Natural killer cell (primary cell): ENCODE measurements around the gene CD177. TPM values are rescaled to one million over a fixed set of nuclear protein-coding genes. Genes with fewer than 3 reads are reported as not detected.
"Not testable (repeated sequence)": the region's sequence is repeated elsewhere in the genome, so short reads cannot be mapped to it uniquely, and the experiment has no call there.

Experiments
- ATAC-seq, 3 donors: fragments of 150-1000 bp in 2 of 3; fragments of 200-7000 bp in 1 of 3; cut with Tn5 transposase; 1 replicate in 1 of 3; 2 replicates in 2 of 3; pipeline ENCODE4 v1.10.0; 2021; ENCODE audit warnings: mild to moderate bottlenecking in 2 of 3, moderate library complexity in 2 of 3
- DNase-seq, 2 donors: peaks; one replicate each; pipeline versions ENCODE4 v3.0.0 to v3.0.0-alpha.2; 2013 to 2021; ENCODE audit warnings: mixed read lengths in 1 of 2
- H3K27ac ChIP-seq: one replicate; pipeline ENCODE4 v1.5.1; 2013; ENCODE audit warnings: mild to moderate bottlenecking, low read length
- H3K27me3 ChIP-seq: one replicate; pipeline ENCODE4 v1.6.1; 2013; ENCODE audit warnings: low read length; ENCODE audit not compliant: control insufficient read depth, insufficient read depth
- H3K36me3 ChIP-seq: one replicate; pipeline ENCODE4 v1.6.1; 2013; ENCODE audit warnings: low read length; ENCODE audit not compliant: control insufficient read depth, insufficient read depth
- H3K4me1 ChIP-seq: one replicate; pipeline ENCODE4 v1.6.1; 2013; ENCODE audit warnings: low read length; ENCODE audit not compliant: control insufficient read depth, insufficient read depth
- H3K4me3 ChIP-seq: one replicate; pipeline ENCODE4 v1.5.1; 2013; ENCODE audit warnings: low read length
- H3K9me3 ChIP-seq: one replicate; pipeline ENCODE4 v1.6.1; 2013; ENCODE audit warnings: low read length; ENCODE audit not compliant: control insufficient read depth, insufficient read depth
- H3K27ac Mint-ChIP-seq, 2 donors: one replicate each; pipeline ENCODE4 v1.8.0; 2022; ENCODE audit warnings: mild to moderate bottlenecking in 2 of 2, mixed read lengths in 2 of 2, moderate library complexity in 1 of 2
- H3K27me3 Mint-ChIP-seq, 2 donors: one replicate each; pipeline ENCODE4 v1.8.0; 2022; ENCODE audit warnings: low read depth in 2 of 2, mixed read lengths in 2 of 2
- H3K36me3 Mint-ChIP-seq: one replicate; pipeline ENCODE4 v1.8.0; 2022; ENCODE audit warnings: mixed read lengths
- H3K4me1 Mint-ChIP-seq, 2 donors: one replicate each; pipeline ENCODE4 v1.8.0; 2022; ENCODE audit warnings: mixed read lengths in 2 of 2
- H3K4me3 Mint-ChIP-seq: one replicate; pipeline ENCODE4 v1.8.0; 2022; ENCODE audit warnings: mild to moderate bottlenecking, moderate library complexity, mixed read lengths
- H3K9me3 Mint-ChIP-seq, 2 donors: one replicate each; pipeline ENCODE4 v1.8.0; 2022; ENCODE audit warnings: mixed read lengths in 2 of 2
- WGBS: methylation state at CpG from one replicate; pipeline ENCODE4 v1.1.7; 2013; ENCODE audit warnings: missing lambda C conversion rate; ENCODE audit not compliant: insufficient coverage; 5-methylcytosine and 5-hydroxymethylcytosine counted together
- intact Hi-C: fragments of 100-400 bp; cut with micrococcal nuclease; formaldehyde crosslinking; loops from one replicate; pipeline ENCODE4 v1.14.2; 2022
- total RNA-seq, 4 donors: library from RNA; stranded (reverse); fragments of 120-200 nt in 1 of 4; gene quantifications; one replicate each; pipeline versions ENCODE4 v1.2.3 to v1.2.4, GENCODE V29; 2013 to 2022
- TF ChIP-seq, protein P1 (sequence below): fragments of 200-600 bp; IDR thresholded peaks from one replicate; pipeline ENCODE4 v1.8.0; 2022; ENCODE audit warnings: antibody characterized with exemption

The CD177 gene
- total RNA-seq, 3 donors from 2014 or later (not counting 1 experiment from before 2014, with no cell fraction given), result not detected

- H3K27me3 Mint-ChIP-seq, result peaks cover 0 to 4% of the 10 kb centered on the region in 2 donors
- H3K27ac Mint-ChIP-seq, result no peak overlapping the region
- H3K36me3 Mint-ChIP-seq, result no peaks in the 10 kb centered on the region
- intact Hi-C loops, result no loop called here
- no peaks in the 10 kb centered on the region for H3K36me3 ChIP-seq
- no peak for DNase-seq
- no peak overlapping the region for H3K4me3 Mint-ChIP-seq
- WGBS, result 89% methylated on average over 11 of the region's 11 CpGs
- no peaks in the 10 kb centered on the region for H3K4me1 Mint-ChIP-seq
- no peak overlapping the region for H3K27ac ChIP-seq
- TF ChIP-seq, protein P1, sequence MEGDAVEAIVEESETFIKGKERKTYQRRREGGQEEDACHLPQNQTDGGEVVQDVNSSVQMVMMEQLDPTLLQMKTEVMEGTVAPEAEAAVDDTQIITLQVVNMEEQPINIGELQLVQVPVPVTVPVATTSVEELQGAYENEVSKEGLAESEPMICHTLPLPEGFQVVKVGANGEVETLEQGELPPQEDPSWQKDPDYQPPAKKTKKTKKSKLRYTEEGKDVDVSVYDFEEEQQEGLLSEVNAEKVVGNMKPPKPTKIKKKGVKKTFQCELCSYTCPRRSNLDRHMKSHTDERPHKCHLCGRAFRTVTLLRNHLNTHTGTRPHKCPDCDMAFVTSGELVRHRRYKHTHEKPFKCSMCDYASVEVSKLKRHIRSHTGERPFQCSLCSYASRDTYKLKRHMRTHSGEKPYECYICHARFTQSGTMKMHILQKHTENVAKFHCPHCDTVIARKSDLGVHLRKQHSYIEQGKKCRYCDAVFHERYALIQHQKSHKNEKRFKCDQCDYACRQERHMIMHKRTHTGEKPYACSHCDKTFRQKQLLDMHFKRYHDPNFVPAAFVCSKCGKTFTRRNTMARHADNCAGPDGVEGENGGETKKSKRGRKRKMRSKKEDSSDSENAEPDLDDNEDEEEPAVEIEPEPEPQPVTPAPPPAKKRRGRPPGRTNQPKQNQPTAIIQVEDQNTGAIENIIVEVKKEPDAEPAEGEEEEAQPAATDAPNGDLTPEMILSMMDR, result no peak
- H3K9me3 Mint-ChIP-seq, result no peaks in the 10 kb centered on the region
- no peaks in the 10 kb centered on the region for H3K27me3 ChIP-seq
- no peaks in the 10 kb centered on the region for H3K9me3 ChIP-seq
- H3K4me3 ChIP-seq, result no peak overlapping the region
- no peaks in the 10 kb centered on the region for H3K4me1 ChIP-seq
- no peak for ATAC-seq
Observed at GRCh38 chr19:43362745-43363144, 9.3 kb downstream of the CD177 start.

GRCh38 chr19:43365677-43366076 lies 12.2 kb downstream of the CD177 start:
- ATAC-seq, H3K4me3 ChIP-seq, H3K36me3 Mint-ChIP-seq, H3K9me3 ChIP-seq, DNase-seq, intact Hi-C loops, H3K27me3 Mint-ChIP-seq, H3K36me3 ChIP-seq, H3K4me1 Mint-ChIP-seq, H3K9me3 Mint-ChIP-seq, H3K27me3 ChIP-seq, H3K27ac Mint-ChIP-seq, H3K27ac ChIP-seq, H3K4me3 Mint-ChIP-seq, H3K4me1 ChIP-seq: not testable (repeated sequence)
- WGBS, result 88% methylated on average over 5 of the region's 9 CpGs

DNA sequence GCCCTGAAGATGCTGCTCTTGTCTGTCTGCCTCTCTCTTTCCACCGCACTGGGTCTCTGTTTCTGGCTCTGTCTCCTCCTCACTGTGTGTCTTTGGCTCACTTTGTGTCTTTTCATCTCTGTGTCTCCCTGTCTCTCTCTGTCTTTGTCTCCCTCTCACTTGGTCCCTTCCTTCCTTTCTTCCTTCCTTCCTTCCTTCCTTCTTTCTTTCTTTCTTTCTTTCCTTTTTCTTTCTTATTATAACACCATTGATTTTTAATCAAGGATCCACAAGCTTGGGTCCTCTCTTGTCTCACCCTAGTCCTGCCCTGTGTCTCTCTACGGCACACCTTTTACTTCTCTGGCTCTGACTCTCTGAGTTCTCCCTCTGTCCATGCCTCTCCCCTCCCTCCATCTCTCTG lies 14.3 kb downstream of the CD177 start:
- Mint-ChIP-seq H3K9me3 (no peaks in the 10 kb centered on the region), H3K36me3 (no peaks in the 10 kb centered on the region), H3K4me3 (no peak overlapping the region), H3K27me3 (no peaks in the 10 kb centered on the region), H3K27ac (no peak overlapping the region), H3K4me1 (peaks cover 0 to 6% of the 10 kb centered on the region in 2 donors)
- H3K27ac ChIP-seq, result no peak overlapping the region
- intact Hi-C loops, result no loop called here
- ATAC-seq, result no peak
- no peaks in the 10 kb centered on the region for H3K9me3 ChIP-seq
- DNase-seq, result no peak
- H3K27me3 ChIP-seq, result no peaks in the 10 kb centered on the region
- TF ChIP-seq, protein P1, result no peak
- no peak overlapping the region for H3K4me3 ChIP-seq
- H3K36me3 ChIP-seq, result no peaks in the 10 kb centered on the region
- WGBS, result 88% methylated on average over 2 of the region's 2 CpGs
- H3K4me1 ChIP-seq, result no peaks in the 10 kb centered on the region

- intact Hi-C loops, H3K4me3 Mint-ChIP-seq, ATAC-seq, H3K9me3 Mint-ChIP-seq, H3K27me3 Mint-ChIP-seq, H3K36me3 ChIP-seq, H3K27ac ChIP-seq, DNase-seq, H3K4me1 ChIP-seq, H3K4me3 ChIP-seq, H3K9me3 ChIP-seq, H3K36me3 Mint-ChIP-seq, H3K27ac Mint-ChIP-seq, H3K27me3 ChIP-seq, H3K4me1 Mint-ChIP-seq: not testable (repeated sequence)
- WGBS, result 72% methylated on average over 5 of the region's 9 CpGs
Observed at GRCh38 chr19:43368897-43369296, 15.4 kb downstream of the CD177 start.

GRCh38 chr19:43371909-43372308 lies 18.4 kb downstream of the CD177 start:
- Mint-ChIP-seq H3K27ac (no peak overlapping the region), H3K36me3 (no peaks in the 10 kb centered on the region), H3K9me3 (no peaks in the 10 kb centered on the region), H3K27me3 (peaks cover 0 to 2% of the 10 kb centered on the region in 2 donors), H3K4me1 (peaks cover 0 to 6% of the 10 kb centered on the region in 2 donors), H3K4me3 (no peak overlapping the region)
- intact Hi-C loops, result no loop called here
- DNase-seq (no peak), ATAC-seq (no peak)
- TF ChIP-seq, protein P1, result no peak
- Histone ChIP-seq H3K36me3 (no peaks in the 10 kb centered on the region), H3K9me3 (no peaks in the 10 kb centered on the region), H3K4me1 (no peaks in the 10 kb centered on the region), H3K27me3 (no peaks in the 10 kb centered on the region), H3K4me3 (no peak overlapping the region), H3K27ac (no peak overlapping the region)
- WGBS, result 92% methylated on average over 6 of the region's 8 CpGs
